ENCODE measurements around the gene POLD1.
A peak's percentile ranks its signal among the peaks of the same experiment; 100 is the strongest.
"Not testable (repeated sequence)": the region's sequence is repeated elsewhere in the genome, so short reads cannot be mapped to it uniquely, and the experiment has no call there.

Gene POLD1

DNA sequence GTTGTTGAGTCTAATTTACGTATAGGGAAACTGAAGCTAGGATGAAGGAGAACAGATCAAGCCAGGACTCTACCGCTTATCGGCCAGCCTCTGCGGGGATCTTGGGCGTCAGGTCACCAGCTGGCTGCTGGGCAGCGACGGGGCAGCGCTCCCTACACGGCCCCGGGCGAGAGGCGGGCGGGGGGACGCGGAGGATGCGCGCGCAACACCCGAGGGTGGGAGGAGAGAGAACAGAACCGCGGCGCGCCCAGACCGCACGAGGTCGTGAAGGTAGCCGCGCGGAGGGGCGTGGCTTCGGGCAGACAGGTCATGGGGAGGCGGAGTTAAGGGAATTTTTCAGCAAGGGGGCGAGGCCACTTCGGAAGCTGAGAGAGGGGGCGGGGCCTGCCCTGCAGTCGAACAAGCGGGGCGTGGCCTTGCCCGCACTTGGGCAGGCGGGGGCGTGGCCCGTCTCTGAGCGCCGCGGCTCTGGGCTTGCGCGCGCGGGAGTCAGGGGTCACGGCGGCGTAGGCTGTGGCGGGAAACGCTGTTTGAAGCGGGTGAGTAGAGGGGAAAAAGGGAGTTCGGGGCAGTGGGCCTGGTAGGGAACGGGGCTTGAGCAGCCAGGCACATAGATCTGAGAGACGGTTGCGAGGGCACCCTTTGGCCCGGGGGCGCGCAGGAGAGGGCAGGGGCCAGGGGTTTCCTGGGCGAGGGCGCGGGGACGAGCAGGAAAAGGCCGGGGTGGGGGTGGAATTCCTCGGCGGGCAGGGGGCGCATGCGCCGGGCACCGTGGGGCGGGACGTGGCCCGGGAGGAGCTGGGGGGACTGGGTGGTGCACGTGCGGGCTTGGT, at the start of gene POLD1:
Gene POLD1 (plus strand): TSS at position 496 of the 833 bp plus-strand sequence. CDS start 14,505 bp downstream, outside the sequence.
- peak; percentile 82 to 95 for DNase-seq

DNA sequence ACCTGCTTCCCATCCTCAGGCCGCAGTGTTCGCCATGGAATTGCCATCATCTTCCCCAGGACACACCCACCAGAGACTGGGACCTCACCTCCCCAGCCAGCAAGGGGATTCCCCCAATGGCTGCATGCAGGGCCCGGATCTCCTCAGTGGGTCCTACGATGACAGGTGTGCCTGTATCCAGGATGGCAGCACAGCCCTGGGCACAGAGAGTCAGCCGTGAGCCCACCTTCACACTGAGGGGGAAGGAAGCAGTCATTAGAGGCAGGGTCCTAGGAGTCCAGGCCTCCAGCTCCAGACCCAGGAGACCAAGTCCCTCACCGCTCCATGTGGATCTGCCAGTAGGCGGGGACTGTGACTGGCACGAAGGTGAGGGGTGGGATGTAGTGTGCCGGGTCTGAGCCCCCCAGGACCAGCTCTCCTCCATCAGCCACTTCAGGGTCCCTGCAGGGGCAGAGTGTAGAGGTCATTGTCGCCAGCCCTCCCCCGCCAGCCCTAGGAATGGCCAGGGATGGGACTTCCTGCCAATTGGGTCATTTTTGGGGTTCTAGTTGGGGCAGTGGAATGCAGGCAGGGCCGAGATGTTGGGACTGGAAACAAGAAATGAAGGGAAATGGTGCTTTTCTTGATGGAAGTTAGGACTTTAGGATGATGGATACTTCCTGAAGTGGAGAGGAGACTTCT, 49.3 kb upstream of the POLD1 start:
- no peak for DNase-seq

DNA sequence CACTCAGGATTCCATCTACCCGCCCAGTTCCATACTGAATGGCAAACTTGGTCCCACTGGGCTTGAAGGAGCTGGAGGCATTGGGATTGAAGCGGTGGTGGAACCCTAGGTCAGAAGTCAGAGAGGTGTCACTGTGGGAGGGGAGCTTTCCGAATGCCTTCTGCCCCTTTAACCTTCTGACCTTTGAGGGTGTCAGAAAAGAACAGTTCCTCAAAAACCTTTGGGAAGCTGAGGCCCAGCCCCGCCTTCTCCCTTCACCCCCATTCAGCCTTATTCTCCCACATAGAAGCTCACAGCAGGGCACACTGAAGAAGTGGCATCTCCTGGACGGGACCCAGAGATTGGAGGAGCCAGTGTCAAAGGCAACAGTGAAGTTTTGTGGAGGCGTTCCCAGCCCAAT, 47.1 kb upstream of the POLD1 start:
- DNase-seq = not testable (repeated sequence)

DNA sequence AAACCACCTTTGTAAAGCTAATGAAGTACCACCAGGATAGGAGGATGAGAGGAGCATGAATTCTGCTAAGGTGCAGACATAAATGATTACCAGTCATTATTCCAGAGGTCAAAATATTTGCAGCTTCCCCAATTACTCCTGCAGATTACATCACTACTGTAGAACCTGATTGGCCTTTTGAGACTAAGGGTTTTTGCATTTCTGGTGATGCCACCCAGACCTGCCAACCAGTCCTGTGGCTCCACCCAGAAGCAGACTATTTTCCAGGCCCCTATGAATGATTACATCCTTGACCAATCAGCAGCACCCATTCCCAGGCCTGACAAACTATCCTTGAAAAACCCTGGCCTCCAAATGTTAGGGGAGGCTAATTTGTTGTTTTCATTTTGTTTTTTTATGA, 43.8 kb upstream of the POLD1 start:
- no peak for DNase-seq

DNA sequence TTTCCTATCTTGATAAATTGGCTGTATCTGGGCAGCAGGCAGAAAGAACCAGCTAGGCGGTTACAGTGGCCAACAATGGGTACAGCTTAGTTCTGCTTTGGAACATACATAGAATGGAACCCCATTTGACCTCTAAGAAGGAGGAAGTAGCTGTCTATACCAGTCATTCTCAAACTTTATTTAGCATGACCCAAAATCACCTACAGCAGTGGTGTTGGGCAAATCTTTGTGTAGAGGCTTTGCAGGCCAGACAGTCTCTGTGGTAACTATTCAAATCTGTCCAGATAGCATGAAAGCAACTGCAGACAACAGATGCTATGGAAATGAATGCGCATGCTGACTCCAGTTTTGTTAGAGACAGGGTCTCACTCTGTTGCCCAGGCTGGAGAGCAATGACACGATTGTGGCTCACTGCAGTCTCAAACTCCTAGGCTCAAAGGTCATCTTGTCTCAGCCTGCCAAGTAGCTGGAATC, 43.0 kb upstream of the POLD1 start:
- no peak for DNase-seq

DNA sequence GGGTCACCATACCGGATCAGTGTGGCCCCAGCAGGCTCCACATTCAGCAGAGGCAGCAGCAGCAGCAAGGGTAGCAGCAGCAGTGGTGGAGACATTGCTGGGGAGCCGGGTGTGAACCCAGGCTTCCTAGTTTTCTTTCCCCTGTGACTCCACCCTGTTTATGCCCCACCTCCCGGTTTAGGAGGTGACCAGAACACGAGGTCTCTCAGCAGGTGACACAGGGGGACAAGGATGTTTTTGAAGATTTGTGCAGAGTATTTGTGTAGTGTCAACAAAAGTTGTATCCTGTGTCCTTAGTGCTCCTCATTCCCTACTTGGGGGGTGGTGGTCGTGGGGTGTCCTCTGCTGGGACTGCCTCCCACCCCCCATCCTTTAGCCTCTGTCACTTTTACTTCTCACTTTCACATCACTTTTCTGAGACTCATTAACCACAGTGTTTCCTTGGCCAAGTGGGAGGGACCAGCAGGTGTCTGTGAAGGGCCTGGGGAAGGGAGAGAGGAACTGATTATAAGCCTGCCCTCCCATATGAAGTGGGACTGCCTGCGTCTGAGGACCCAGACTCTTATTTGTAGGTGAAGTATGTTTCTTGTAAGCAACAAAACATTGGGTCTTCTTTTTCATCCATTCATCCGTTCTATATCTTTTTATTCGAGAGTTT, 39.4 kb upstream of the POLD1 start:
- no peak for DNase-seq

DNA sequence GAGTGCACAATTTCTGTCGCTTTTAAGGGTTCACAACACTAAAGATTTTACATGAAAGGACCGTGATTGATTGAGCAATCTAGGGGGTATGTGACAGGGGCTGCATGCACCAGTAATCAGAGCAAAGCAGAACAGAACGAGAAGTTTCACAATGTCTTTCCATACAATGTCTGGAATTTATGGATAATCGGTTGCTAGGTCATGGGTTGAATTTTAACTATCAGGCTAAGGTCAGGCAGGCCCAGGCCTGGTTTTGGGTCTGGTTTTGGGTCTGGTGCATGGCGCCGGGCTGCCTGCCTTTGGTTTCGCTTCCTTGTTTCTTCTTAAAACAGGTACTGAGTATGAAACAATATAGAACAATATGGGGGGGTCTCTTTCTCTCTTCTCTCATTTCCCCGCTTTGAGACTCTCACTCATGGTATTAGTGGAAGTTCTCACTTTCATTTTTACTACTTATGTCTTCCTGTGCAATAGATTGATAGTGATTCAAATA, 37.0 kb upstream of the POLD1 start:
- DNase-seq = not testable (repeated sequence)

DNA sequence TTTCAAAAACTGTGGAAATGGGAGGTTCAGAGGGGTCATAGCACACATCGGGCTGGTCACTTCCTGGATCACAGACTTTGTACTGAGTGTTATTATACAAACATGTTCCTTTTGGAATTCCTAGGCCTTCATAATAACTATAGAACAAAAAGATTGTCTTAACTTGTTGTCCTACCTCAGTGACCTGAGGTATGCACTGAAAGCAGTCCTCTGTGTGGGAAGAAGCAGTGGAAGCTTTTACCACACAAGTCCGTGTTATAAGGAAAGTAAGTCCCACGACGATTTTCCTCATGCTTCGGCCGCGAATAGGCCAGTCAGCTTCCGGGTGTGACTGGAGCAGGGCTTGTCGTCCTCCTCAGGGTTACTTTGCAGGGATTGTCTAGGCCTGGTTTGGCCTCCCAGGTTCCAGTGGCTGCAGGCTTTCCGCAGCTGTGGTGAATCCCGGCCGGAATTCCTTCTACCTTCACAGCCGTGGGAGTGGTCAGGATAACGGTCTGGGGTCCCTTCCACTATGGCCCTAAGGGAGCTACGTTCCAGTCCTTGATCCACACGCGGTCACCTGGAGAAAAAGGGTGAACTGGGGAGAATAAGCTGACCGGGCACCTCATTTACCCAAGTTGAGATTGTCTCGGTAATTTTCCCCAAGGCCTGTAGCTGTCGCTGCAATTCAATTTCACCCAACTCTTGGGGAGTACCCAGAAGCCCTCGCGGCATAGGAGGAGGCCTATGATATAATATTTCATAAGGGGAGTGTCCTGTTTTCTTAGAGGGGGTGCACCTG, 34.7 kb upstream of the POLD1 start:
- no peak for DNase-seq

DNA sequence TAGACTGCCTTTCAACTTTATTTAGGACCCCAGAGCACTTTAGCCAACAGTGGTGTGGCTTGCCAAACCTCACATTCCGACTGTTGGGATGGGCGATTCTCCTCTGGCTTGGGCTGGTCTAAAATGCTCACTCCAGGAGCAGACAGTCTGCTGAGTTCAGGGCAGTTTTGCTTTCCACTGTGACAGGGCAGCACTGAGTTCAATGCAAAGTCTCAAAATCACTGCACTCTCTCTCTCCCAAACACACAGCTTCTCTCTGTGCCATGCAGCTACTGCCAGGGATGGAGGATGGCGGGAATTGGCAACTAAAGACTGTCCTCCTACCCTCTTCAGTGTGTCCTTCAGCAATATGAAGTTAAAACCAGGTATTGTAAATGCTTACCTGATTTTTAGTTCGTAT, 31.9 kb upstream of the POLD1 start:
- DNase-seq = no peak

DNA sequence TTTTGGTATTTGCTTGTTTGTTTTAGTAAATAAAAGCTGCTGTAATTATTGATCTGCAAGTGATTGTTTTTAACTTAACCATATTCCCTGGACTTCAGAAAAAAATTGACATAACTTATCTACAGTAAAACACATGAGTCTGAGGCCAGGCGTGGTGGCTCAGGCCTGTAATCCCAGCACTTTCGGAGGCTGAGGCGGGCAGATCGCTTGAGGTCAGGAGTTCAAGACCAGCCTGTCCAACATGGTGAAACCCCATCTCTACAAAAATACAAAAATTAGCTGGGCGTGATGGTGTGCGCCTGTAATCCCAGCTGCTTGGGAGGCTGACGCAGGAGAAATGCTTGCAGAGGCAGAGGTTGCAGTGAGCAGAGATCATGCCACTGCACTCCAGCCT, 30.7 kb upstream of the POLD1 start:
- DNase-seq = not testable (repeated sequence)

DNA sequence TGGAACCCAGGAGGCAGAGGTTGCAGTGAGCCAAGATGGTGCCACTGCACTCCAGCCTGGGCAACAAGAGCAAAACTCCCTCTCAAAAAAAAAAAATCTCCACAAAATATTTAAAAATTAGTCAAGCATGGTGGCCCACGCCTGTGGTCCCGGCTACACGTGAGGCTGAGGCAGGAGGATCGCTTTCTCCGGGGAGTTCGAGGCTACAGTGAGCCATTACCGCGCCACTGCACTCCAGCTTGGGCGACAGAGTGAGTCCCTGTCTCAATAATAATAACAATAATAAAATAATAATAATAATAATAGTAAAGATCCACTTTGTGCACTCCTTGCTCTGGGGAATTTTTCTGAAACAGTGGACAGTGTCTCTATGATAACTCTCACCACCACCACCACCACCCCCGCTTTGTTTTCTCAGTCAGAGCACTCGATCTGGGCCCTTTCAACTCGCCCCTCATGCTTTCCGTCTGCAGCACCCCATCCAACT, 27.4 kb upstream of the POLD1 start:
- DNase-seq = no peak

DNA sequence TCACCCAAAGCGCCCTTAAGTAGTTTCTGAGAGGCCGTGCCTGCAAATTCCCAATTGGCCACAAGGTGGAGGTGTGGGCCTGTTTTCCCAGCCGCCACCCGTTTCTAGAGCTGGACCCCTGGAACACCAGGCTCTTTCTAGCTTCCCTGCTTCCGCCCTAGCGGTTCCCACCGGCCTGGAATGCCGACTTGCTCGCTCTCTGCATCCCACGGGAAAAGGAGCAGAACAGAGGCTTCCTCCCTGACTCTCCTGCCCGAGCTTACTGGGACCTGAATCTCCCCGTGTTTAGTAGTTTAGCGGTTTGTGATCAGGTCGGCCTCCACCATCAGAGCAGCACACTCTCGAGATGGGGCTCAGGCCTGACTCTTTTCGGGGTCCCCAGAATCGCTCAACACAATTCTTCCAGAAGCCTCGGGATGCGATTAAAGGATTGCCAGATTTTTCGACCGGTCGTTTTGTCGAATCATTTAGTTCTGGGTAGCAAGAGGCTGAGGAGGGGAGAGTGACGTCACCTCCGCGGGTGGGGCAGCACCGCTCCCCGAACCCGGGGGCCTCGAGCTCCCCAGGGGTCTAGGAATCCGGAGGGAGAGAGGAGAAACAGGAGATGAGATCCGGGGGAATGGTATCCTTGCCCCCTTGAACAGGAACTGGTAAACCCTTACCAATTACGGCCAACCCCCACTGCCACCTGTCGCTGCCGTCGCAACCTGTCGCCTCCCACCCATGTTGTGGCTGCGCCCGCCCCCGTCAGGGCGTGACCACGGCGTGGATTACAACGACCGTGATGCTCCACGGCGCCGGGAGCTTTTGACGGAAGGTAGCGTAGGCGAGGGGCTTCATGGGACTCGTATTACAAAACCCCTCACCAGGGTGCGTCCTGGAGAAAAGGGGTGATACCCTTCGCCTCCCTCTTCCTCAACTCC, 26.7 kb upstream of the POLD1 start:
- DNase-seq = peak; percentile 73 to 92

DNA sequence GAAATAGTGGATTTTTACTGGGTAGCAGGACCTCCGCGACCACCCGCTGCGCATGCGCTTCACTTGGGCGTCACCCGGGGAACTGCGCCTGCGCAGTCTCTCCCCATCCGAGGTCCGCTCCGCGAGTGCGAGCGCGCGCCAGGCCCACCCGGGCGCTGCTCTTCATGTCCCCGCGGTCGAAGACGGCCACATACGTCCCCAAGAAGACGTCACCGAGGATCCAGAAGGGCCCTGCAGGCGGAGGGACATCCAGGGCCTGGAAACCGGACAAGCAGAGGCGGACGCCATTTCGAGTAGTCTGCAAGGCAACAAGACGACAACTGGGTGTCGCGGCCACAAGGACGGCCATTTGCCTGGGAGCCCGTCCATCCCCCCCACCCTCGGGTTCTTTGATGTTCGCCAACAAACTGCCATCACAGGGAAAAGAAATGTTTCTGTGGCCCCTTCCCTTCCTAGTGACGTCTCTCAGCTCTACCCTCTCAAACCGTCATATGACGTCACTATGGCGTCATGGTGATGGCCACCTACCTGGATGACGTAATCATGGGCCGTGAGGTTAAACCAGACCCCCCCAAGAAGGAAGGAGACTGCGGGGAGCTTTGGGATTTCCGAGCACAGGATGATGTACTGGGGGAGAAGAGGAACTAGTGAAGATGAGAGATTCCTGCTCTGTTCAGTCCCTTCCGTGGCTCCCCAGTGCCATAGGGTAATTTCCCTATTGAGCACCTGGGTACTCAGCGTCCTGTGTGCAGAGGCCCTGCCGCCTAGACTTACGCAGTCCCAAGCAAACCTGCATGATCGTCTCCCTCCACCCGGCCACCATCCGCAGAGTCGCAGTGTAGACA, 25.4 kb upstream of the POLD1 start:
- DNase-seq = peak; percentile 36 to 71

DNA sequence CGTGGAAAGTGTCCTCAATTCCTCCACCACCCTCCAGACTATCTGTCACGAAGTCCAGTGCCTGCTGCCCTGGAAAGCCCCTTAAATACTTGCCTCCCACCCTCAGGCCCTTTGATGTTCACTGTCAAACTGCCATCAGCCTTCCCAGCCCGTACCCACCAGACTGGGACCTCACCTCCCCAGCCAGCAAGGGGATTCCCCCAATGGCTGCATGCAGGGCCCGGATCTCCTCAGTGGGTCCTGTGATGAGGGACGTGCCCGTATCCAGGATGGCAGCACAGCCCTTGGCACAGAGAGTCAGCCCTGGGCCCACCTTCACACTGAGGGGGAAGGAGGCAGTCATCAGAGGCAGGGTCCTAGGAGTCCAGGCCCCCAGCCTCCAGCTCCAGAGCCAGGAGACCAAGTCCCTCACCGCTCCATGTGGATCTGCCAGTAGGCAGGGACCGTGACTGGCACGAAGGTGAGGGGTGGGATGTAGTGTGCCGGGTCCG, 24.8 kb upstream of the POLD1 start:
- DNase-seq = no peak

DNA sequence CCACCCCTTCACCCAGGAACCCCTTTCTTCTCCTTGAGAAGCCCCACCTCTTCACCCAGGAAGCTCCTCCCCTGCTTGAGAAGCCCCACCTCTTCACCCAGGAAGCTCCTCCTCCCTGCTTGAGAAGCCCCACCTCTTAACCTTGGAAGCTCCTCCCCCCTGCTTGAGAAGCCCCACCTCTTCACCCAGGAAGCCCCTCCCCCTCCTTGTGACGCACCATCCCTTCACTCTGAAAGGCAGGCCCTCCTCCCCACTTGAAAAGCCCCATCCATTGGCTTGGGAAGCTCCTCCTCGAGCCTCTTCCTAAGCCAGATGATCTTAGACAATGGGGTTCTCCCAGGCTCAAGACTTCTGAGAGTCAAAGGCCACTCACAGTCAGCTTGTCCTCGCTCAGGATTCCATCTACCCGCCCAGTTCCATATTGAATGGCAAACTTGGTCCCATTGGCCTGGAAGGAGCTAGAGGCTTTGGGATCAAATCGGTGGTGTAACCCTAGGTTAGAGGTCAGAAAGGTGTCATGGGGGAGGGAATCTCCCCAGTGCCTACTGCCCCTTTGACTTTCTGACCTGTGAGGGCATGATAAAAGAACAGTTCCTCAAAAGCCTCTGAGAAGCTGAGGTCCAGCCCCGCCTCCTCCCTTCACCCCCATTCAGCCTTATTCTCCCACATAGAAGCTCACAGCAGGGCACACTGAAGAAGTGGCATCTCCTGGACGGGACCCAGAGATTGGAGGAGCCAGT, 22.7 kb upstream of the POLD1 start:
- no peak for DNase-seq

DNA sequence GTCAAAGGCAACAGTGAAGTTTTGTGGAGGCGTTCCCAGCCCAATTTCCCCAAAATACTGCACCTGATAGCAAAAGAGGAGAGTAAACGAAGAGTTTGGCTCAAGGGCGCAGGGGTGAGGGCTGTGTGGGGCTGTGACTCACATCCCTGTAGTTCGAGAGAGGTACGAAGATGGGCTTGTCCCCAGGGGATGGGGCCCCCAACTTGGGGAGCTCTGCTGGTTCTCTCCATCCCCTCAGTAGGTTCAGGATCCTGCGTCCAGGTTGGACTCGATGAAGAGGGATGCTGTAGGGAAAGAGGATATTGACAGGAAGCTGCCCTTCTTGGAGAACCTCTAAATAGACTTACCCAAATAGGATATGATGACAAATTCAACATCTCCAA, 22.1 kb upstream of the POLD1 start:
- DNase-seq = no peak

DNA sequence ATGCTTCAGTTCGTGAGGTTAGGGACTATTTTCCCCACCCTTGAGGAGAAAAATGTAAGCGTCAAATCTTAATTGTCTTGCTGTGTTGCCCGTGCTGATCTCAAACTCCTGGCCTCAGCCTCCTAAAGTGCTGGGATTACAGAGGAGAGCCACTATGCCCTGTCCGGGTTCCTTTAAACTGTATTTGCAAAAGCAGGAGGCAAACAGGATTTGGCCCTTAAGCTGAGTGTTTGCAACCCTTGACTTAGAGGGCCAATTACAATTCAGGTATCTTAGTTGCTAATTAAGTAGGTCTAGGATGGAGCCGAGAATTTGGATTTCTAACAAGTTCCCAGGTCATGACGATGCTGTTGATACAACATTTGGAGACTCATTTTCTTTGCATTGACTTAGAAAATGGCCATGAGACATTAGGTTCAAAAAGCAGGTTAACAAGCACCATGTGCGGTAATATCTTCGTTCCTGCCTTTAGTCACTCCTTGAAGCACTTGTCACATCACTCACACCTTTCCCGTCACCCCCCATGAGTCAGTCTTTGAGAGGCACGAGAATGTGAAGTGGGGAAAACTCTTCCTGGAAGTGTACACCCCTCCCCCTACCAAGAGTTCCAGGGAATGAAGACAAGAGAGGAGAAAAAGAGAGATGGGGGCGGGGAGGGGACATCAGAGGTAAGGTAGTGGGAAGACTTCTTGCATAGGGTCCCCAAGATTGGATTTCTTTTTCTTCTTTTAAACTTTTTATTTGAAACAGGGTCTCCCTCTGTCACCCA, 21.3 kb upstream of the POLD1 start:
- DNase-seq = no peak

DNA sequence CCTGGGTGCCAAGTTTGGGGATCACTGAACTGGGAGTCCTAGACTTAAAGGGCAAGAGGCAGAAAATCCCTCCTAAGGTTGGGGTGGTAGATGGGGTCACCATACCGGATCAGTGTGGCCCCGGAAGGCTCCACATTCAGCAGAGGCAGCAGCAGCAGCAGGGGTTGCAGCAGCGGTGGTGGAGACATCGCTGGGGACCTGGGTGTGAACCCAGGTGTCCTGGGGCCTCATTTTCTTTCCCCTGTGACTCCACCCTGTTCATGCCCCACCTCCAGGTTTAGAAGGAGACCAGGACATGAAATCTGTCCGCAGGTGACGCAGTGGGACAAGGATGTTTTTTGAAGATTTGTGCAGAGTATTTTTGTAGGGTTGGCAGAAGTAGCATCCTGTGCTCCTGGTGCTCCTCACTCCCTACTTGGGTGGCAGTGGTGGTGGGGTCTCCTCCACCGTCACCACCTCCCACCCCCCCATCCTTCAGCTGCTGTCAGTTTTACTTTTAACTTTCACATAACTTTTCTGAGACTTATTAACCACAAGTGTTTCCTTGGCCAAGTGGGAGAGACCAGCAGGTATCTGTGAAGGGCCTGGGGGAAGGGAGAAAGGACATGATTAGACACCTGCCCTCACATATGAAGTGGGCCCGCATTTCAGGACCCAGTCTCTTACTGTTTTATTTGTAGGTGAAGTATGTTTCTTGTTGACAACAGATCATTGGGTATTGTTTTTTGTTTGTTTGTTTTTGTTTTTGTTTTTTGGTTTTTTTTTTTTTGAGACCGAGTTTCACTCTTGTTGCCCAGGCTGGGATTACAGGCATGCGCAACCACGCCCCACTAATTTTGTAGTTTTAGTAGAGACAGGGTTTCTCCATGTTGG, 18.5 kb upstream of the POLD1 start, which contains the start of gene NAPSA:
Gene NAPSA (minus strand): TSS at position 206 of the 873 bp plus-strand sequence. CDS start 18 bp downstream, at position 188.
- DNase-seq = no peak
